Left colon (tissue), 2 donors: ENCODE data around the gene KRT85. TPM values are rescaled to one million over a fixed set of nuclear protein-coding genes. Genes with fewer than 3 reads are reported as not detected.

Experiments
- ATAC-seq: fragments of 200-7000 bp; cut with Tn5 transposase; one replicate; pipeline ENCODE4 v1.9.1; 2020; ENCODE audit warnings: mild to moderate bottlenecking, moderate library complexity
- DNase-seq, 2 donors: peaks; one replicate each; pipeline ENCODE4 v3.0.0-alpha.2; 2020
- intact Hi-C, 2 donors: fragments of 100-400 bp; cut with DNase I in 1 of 2; cut with micrococcal nuclease in 1 of 2; formaldehyde crosslinking; loops; one replicate each; pipeline versions ENCODE4 v1.11.2 to v1.14.0; 2022; cut with DNase I, micrococcal nuclease
- total RNA-seq, 2 donors: library from RNA; stranded (reverse); fragmentation: NEBNext Ultra II Directional; extraction: Animal tissue kit (Norgen Biotek cat#: 25700); gene quantifications; one replicate each; pipeline ENCODE4 v1.2.1, GENCODE V29; 2021
- donor health status: DM: no; HTN: no; CAD: no.
- donor health status: DM: yes; HTN: yes; CAD: no.

Gene KRT85
- total RNA-seq, 2 donors from 2014 or later = not detected

- peak; percentile 65 to 85 for DNase-seq
- intact Hi-C loops = loop anchor here in 1 of 2 donors (5.0 to 10.0 kb wide), 2 partner anchors 132 to 505 kb away; no protein-coding TSS in a partner anchor
- peak; percentile 92 for ATAC-seq
Measured at GRCh38 chr12:52372216-52373154, 5.2 kb upstream of the KRT85 start.

- no peak for DNase-seq
- intact Hi-C loops = loop anchor here in 1 of 2 donors (5.0 to 10.0 kb wide), 2 partner anchors 133 to 506 kb away; no protein-coding TSS in a partner anchor
Measured at GRCh38 chr12:52371716-52372115, 4.4 kb upstream of the KRT85 start.

GRCh38 chr12:52370926-52371608 lies 3.8 kb upstream of the KRT85 start:
- intact Hi-C loops = loop anchor here in 1 of 2 donors (5.0 to 10.0 kb wide), 2 partner anchors 134 to 506 kb away; no protein-coding TSS in a partner anchor
- no peak for DNase-seq
- ATAC-seq = no peak

More at GRCh38 chr12:52371716-52372115, 4.4 kb upstream of the KRT85 start:
- ATAC-seq = no peak

GRCh38 chr12:52369809-52370208 lies 2.5 kb upstream of the KRT85 start:
- intact Hi-C loops = loop anchor here in 1 of 2 donors (5.0 to 10.0 kb wide), 2 partner anchors 135 to 507 kb away; no protein-coding TSS in a partner anchor
- ATAC-seq (no peak), DNase-seq (no peak)

- DNase-seq (no peak), ATAC-seq (no peak)
- intact Hi-C loops = no loop called here
Measured at GRCh38 chr12:52369211-52369610, 1.9 kb upstream of the KRT85 start.

GRCh38 chr12:52368508-52368907 lies 1.2 kb upstream of the KRT85 start:
- intact Hi-C loops = no loop called here
- no peak for ATAC-seq
- DNase-seq = no peak

GRCh38 chr12:52367876-52368275 lies 595 bp upstream of the KRT85 start:
- intact Hi-C loops = no loop called here
- ATAC-seq (no peak), DNase-seq (no peak)

- ATAC-seq (no peak), DNase-seq (no peak)
- intact Hi-C loops = no loop called here
Measured at GRCh38 chr12:52364901-52365489, 2.3 kb downstream of the KRT85 start.

GRCh38 chr12:52364061-52364460 lies 3.2 kb downstream of the KRT85 start:
- DNase-seq = no peak
- no peak for ATAC-seq
- intact Hi-C loops = no loop called here

- intact Hi-C loops = no loop called here
- DNase-seq = no peak
- ATAC-seq = no peak
Measured at GRCh38 chr12:52363111-52363679, 4.1 kb downstream of the KRT85 start.

GRCh38 chr12:52362118-52362726 lies 5.1 kb downstream of the KRT85 start:
- no peak for ATAC-seq
- no peak for DNase-seq
- intact Hi-C loops = no loop called here

GRCh38 chr12:52361553-52361952 lies 5.7 kb downstream of the KRT85 start:
- intact Hi-C loops = no loop called here
- DNase-seq (no peak), ATAC-seq (no peak)

- no peak for DNase-seq
- ATAC-seq = no peak
- intact Hi-C loops = no loop called here
Measured at GRCh38 chr12:52360663-52361271, 6.5 kb downstream of the KRT85 start.

- ATAC-seq (no peak), DNase-seq (no peak)
- intact Hi-C loops = no loop called here
Measured at GRCh38 chr12:52360106-52360662, 7.1 kb downstream of the KRT85 start.

GRCh38 chr12:52359621-52360061 lies 7.6 kb downstream of the KRT85 start:
- intact Hi-C loops = no loop called here
- DNase-seq = no peak
- no peak for ATAC-seq

GRCh38 chr12:52358575-52359350 lies 8.5 kb downstream of the KRT85 start:
- DNase-seq (no peak), ATAC-seq (no peak)
- intact Hi-C loops = no loop called here
